Measurements from ENCODE around the gene ADAM19. TPM values are rescaled to one million over a fixed set of nuclear protein-coding genes. Genes with fewer than 3 reads are reported as not detected.

Gene ADAM19
- total and polyA plus RNA-seq, 2 of the 4 experiments (the other 2 are of a cell fraction) = 35.5 to 49.2 TPM

GRCh38 chr5:157530226-157530972 is 45.2 kb downstream of the ADAM19 start:
- Histone ChIP-seq H3K9me3 (ENCODE audit: control insufficient read depth, insufficient read depth, low read length) (no peaks in the 10 kb centered on the region), H2BK120ac (ENCODE audit: low read depth, low read length) (no peak overlapping the region), H4K20me1 (ENCODE audit: insufficient read depth, low read length) (peaks cover 15% of the 10 kb centered on the region), H2AFZ (replicated peaks; ENCODE audit: low read length, poor library complexity) (no peak overlapping the region), H3K79me1 (ENCODE audit: low read depth in 1 of 2, low read length in 2 of 2) (peaks cover 41 to 85% of the 10 kb centered on the region in 2 experiments), H3K4me1 (ENCODE audit: control insufficient read depth, insufficient read depth, low read length) (peaks cover 13% of the 10 kb centered on the region), H4K91ac (ENCODE audit: insufficient read depth, low read depth, low read length) (no peak overlapping the region), H3K23ac (ENCODE audit: low read depth, low read length) (no peak overlapping the region), H3K4ac (ENCODE audit: low read depth, low read length) (no peak overlapping the region), H3K56ac (ENCODE audit: extremely low read depth, insufficient read depth, low read length) (no peak overlapping the region), H3K4me2 (ENCODE audit: low read depth, low read length) (no peak overlapping the region), H4K8ac (ENCODE audit: low read depth in 2 of 2, low read length in 2 of 2) (no peak overlapping the region), H3K27me3 (ENCODE audit: control insufficient read depth, insufficient read depth, low read length) (no peaks in the 10 kb centered on the region), H3K4me3 (ENCODE audit: insufficient read depth, low read depth, low read length) (no peak overlapping the region), H2BK5ac (ENCODE audit: low read depth, low read length, poor library complexity, severe bottlenecking) (no peak overlapping the region), H3K27ac (ENCODE audit: insufficient read depth, low read length) (no peak overlapping the region), H4K5ac (ENCODE audit: low read depth, low read length) (no peak overlapping the region), H2BK15ac (ENCODE audit: low read depth, low read length) (no peak overlapping the region), H2BK20ac (ENCODE audit: low read depth, low read length) (no peak overlapping the region), H3K9me1 (ENCODE audit: insufficient read depth, low read length) (peaks cover 31% of the 10 kb centered on the region), H3K36me3 (ENCODE audit: control insufficient read depth, insufficient read depth, low read length) (peaks cover 18% of the 10 kb centered on the region), H3K14ac (replicated peaks; ENCODE audit: low read depth, low read length) (no peak overlapping the region), H2AK9ac (replicated peaks; ENCODE audit: low read depth, low read length, poor library complexity) (no peak overlapping the region), H3K9ac (ENCODE audit: low read depth, low read length) (no peak overlapping the region), H3K18ac (ENCODE audit: low read depth, low read length) (no peak overlapping the region), H2AK5ac (ENCODE audit: low read depth, low read length) (no peak overlapping the region)
- in situ Hi-C loops (cut with MboI; ENCODE audit: low sequenced_read_pairs) = no loop called here
- CTCF ChIA-PET = no interaction called here
- POLR2A ChIA-PET (ENCODE audit: unreplicated experiment) = no interaction called here
- TF ChIP-seq MAFK (IDR thresholded peaks at IDR 0.05; ENCODE audit: low read depth, low read length) = no peak
- TF ChIP-seq MXI1 (IDR thresholded peaks at IDR 0.05; ENCODE audit: borderline replicate concordance, low read depth, low read length) = no peak
- TF ChIP-seq ELK1 (IDR thresholded peaks at IDR 0.05; ENCODE audit: borderline replicate concordance, low read depth, low read length) = no peak
- no peak for DNase-seq
- dilution Hi-C loops (cut with HindIII; ENCODE audit: low sequenced_read_pairs, unreplicated experiment) = no loop called here
- WGBS, 2 experiments (ENCODE audit: extremely low coverage in 2 of 2, insufficient read length in 1 of 2) = 84% methylated on average over 8 of the region's 13 CpGs; no CpG with 5 or more reads in 1 of the 2 experiments
- ATAC-seq (ENCODE audit: low read depth) = no peak
- intact Hi-C loops (cut with micrococcal nuclease) = no loop called here
- BruUV-seq (replicated peaks) = no TSS peak
